Natural killer cell (primary cell): ENCODE measurements around the gene MAP2K5. TPM values are rescaled to one million over a fixed set of nuclear protein-coding genes. Genes with fewer than 3 reads are reported as not detected.

Experiments
- ATAC-seq, 3 donors: fragments of 150-1000 bp in 2 of 3; fragments of 200-7000 bp in 1 of 3; cut with Tn5 transposase; 1 replicate in 1 of 3; 2 replicates in 2 of 3; pipeline ENCODE4 v1.10.0; 2021; ENCODE audit warnings: mild to moderate bottlenecking in 2 of 3, moderate library complexity in 2 of 3
- DNase-seq, 2 donors: peaks; one replicate each; pipeline versions ENCODE4 v3.0.0 to v3.0.0-alpha.2; 2013 to 2021; ENCODE audit warnings: mixed read lengths in 1 of 2
- H3K27ac ChIP-seq: one replicate; pipeline ENCODE4 v1.5.1; 2013; ENCODE audit warnings: mild to moderate bottlenecking, low read length
- H3K27me3 ChIP-seq: one replicate; pipeline ENCODE4 v1.6.1; 2013; ENCODE audit warnings: low read length; ENCODE audit not compliant: control insufficient read depth, insufficient read depth
- H3K36me3 ChIP-seq: one replicate; pipeline ENCODE4 v1.6.1; 2013; ENCODE audit warnings: low read length; ENCODE audit not compliant: control insufficient read depth, insufficient read depth
- H3K4me1 ChIP-seq: one replicate; pipeline ENCODE4 v1.6.1; 2013; ENCODE audit warnings: low read length; ENCODE audit not compliant: control insufficient read depth, insufficient read depth
- H3K4me3 ChIP-seq: one replicate; pipeline ENCODE4 v1.5.1; 2013; ENCODE audit warnings: low read length
- H3K9me3 ChIP-seq: one replicate; pipeline ENCODE4 v1.6.1; 2013; ENCODE audit warnings: low read length; ENCODE audit not compliant: control insufficient read depth, insufficient read depth
- H3K27ac Mint-ChIP-seq, 2 donors: one replicate each; pipeline ENCODE4 v1.8.0; 2022; ENCODE audit warnings: mild to moderate bottlenecking in 2 of 2, mixed read lengths in 2 of 2, moderate library complexity in 1 of 2
- H3K27me3 Mint-ChIP-seq, 2 donors: one replicate each; pipeline ENCODE4 v1.8.0; 2022; ENCODE audit warnings: low read depth in 2 of 2, mixed read lengths in 2 of 2
- H3K36me3 Mint-ChIP-seq: one replicate; pipeline ENCODE4 v1.8.0; 2022; ENCODE audit warnings: mixed read lengths
- H3K4me1 Mint-ChIP-seq, 2 donors: one replicate each; pipeline ENCODE4 v1.8.0; 2022; ENCODE audit warnings: mixed read lengths in 2 of 2
- H3K4me3 Mint-ChIP-seq: one replicate; pipeline ENCODE4 v1.8.0; 2022; ENCODE audit warnings: mild to moderate bottlenecking, moderate library complexity, mixed read lengths
- H3K9me3 Mint-ChIP-seq, 2 donors: one replicate each; pipeline ENCODE4 v1.8.0; 2022; ENCODE audit warnings: mixed read lengths in 2 of 2
- CTCF ChIP-seq: fragments of 200-600 bp; IDR thresholded peaks from one replicate; pipeline ENCODE4 v1.8.0; 2022; ENCODE audit warnings: antibody characterized with exemption
- WGBS: methylation state at CpG from one replicate; pipeline ENCODE4 v1.1.7; 2013; ENCODE audit warnings: missing lambda C conversion rate; ENCODE audit not compliant: insufficient coverage; 5-methylcytosine and 5-hydroxymethylcytosine counted together
- intact Hi-C: fragments of 100-400 bp; cut with micrococcal nuclease; formaldehyde crosslinking; loops from one replicate; pipeline ENCODE4 v1.14.2; 2022
- total RNA-seq, 4 donors: library from RNA; stranded (reverse); fragments of 120-200 nt in 1 of 4; gene quantifications; one replicate each; pipeline versions ENCODE4 v1.2.3 to v1.2.4, GENCODE V29; 2013 to 2022

MAP2K5 gene
- total RNA-seq, 3 donors from 2014 or later (not counting 1 experiment from before 2014, with no cell fraction given): 25.6 to 32.6 (median 29.2) TPM

GRCh38 chr15:67549736-67550135, 7.2 kb downstream of the MAP2K5 start:
- no peak for ATAC-seq
- no peaks in the 10 kb centered on the region for H3K36me3 Mint-ChIP-seq
- no peaks in the 10 kb centered on the region for H3K4me1 ChIP-seq
- WGBS: 100% methylated on average over 1 of the region's 3 CpGs
- H3K4me1 Mint-ChIP-seq: peaks cover 7 to 15% of the 10 kb centered on the region in 2 donors
- no peak overlapping the region for H3K4me3 ChIP-seq
- no peaks in the 10 kb centered on the region for H3K27me3 ChIP-seq
- H3K27ac Mint-ChIP-seq: no peak overlapping the region
- no peak overlapping the region for H3K27ac ChIP-seq
- intact Hi-C loops: no loop called here
- H3K9me3 Mint-ChIP-seq: no peaks in the 10 kb centered on the region
- no peak for DNase-seq
- no peaks in the 10 kb centered on the region for H3K9me3 ChIP-seq
- TF ChIP-seq CTCF: no peak
- H3K4me3 Mint-ChIP-seq: no peak overlapping the region
- H3K27me3 Mint-ChIP-seq: no peaks in the 10 kb centered on the region
- H3K36me3 ChIP-seq: peaks cover 5% of the 10 kb centered on the region

GRCh38 chr15:67550522-67550921, 8.0 kb downstream of the MAP2K5 start:
- no peaks in the 10 kb centered on the region for H3K27me3 ChIP-seq
- Mint-ChIP-seq H3K27me3 (no peaks in the 10 kb centered on the region), H3K9me3 (no peaks in the 10 kb centered on the region), H3K36me3 (no peaks in the 10 kb centered on the region), H3K4me3 (no peak overlapping the region), H3K4me1 (peaks cover 0 to 14% of the 10 kb centered on the region in 2 donors), H3K27ac (no peak overlapping the region)
- H3K9me3 ChIP-seq: no peaks in the 10 kb centered on the region
- H3K27ac ChIP-seq: no peak overlapping the region
- no peak for TF ChIP-seq CTCF
- intact Hi-C loops: no loop called here
- DNase-seq (no peak), ATAC-seq (no peak)
- 100% methylated on average over 4 of the region's 4 CpGs for WGBS
- H3K36me3 ChIP-seq: peaks cover 5% of the 10 kb centered on the region
- H3K4me1 ChIP-seq: no peaks in the 10 kb centered on the region
- no peak overlapping the region for H3K4me3 ChIP-seq

GRCh38 chr15:67551207-67551743, 8.8 kb downstream of the MAP2K5 start:
- Histone ChIP-seq H3K4me1 (no peaks in the 10 kb centered on the region), H3K36me3 (peaks cover 3% of the 10 kb centered on the region), H3K9me3 (no peaks in the 10 kb centered on the region), H3K27me3 (no peaks in the 10 kb centered on the region), H3K27ac (no peak overlapping the region), H3K4me3 (no peak overlapping the region)
- Mint-ChIP-seq H3K27me3 (no peaks in the 10 kb centered on the region), H3K4me3 (no peak overlapping the region), H3K9me3 (no peaks in the 10 kb centered on the region), H3K4me1 (peaks cover 0 to 14% of the 10 kb centered on the region in 2 donors), H3K36me3 (no peaks in the 10 kb centered on the region), H3K27ac (no peak overlapping the region)
- DNase-seq: no peak
- intact Hi-C loops: no loop called here
- no peak for TF ChIP-seq CTCF
- no CpG with 5 or more reads among the region's 1 CpG for WGBS
- no peak for ATAC-seq

- 90% methylated on average over 3 of the region's 4 CpGs for WGBS
- H3K36me3 Mint-ChIP-seq: peaks cover 6% of the 10 kb centered on the region
- intact Hi-C loops: no loop called here
Measured at GRCh38 chr15:67554580-67554979, 12.1 kb downstream of the MAP2K5 start.

More at GRCh38 chr15:67554580-67554979, 12.1 kb downstream of the MAP2K5 start:
- H3K27me3 ChIP-seq: no peaks in the 10 kb centered on the region
- DNase-seq: no peak
- no peaks in the 10 kb centered on the region for H3K9me3 Mint-ChIP-seq
- no peaks in the 10 kb centered on the region for H3K4me1 ChIP-seq
- no peaks in the 10 kb centered on the region for H3K27me3 Mint-ChIP-seq
- H3K4me3 ChIP-seq: no peak overlapping the region
- peaks cover 6% of the 10 kb centered on the region for H3K36me3 ChIP-seq
- no peak for ATAC-seq
- H3K4me1 Mint-ChIP-seq: peaks cover 15 to 21% of the 10 kb centered on the region in 2 donors
- H3K9me3 ChIP-seq: no peaks in the 10 kb centered on the region
- no peak overlapping the region for H3K27ac ChIP-seq
- H3K27ac Mint-ChIP-seq: peak overlapping the region in 1 of 2 donors; percentile 41
- TF ChIP-seq CTCF: no peak
- H3K4me3 Mint-ChIP-seq: no peak overlapping the region
